Left lung (tissue), 10 donors: ENCODE results near the gene IP6K3. TPM values are rescaled to one million over a fixed set of nuclear protein-coding genes. Genes with fewer than 3 reads are reported as not detected.
A peak's percentile ranks its signal among the peaks of the same experiment; 100 is the strongest.

Source experiments
- ATAC-seq: fragments of 200-7000 bp; cut with Tn5 transposase; one replicate; pipeline ENCODE4 v1.9.1; 2020; ENCODE audit warnings: moderate library complexity
- DNase-seq, 4 donors: peaks; one replicate each; pipeline ENCODE4 v3.0.0-alpha.2; 2013 to 2020
- H3K27ac ChIP-seq, 2 donors: fragments of 200-600 bp; sonication (generic) in 1 of 2; one replicate each; pipeline versions ENCODE4 v1.5.0 to v1.8.0; 2020 to 2021
- H3K27me3 ChIP-seq, 2 donors: fragments of 200-600 bp; sonication (generic) in 1 of 2; one replicate each; pipeline versions ENCODE4 v1.5.0 to v1.8.0; 2020 to 2021
- H3K36me3 ChIP-seq, 2 donors: fragments of 200-600 bp; sonication (generic) in 1 of 2; one replicate each; pipeline versions ENCODE4 v1.5.0 to v1.8.0; 2020 to 2021
- H3K4me1 ChIP-seq, 2 donors: fragments of 200-600 bp; one replicate each; pipeline ENCODE4 v1.8.0; 2021
- H3K4me3 ChIP-seq, 2 donors: fragments of 200-600 bp; sonication (generic) in 1 of 2; one replicate each; pipeline versions ENCODE4 v1.5.0 to v1.8.0; 2020 to 2021; ENCODE audit warnings: mild to moderate bottlenecking in 1 of 2
- H3K9me3 ChIP-seq, 2 donors: fragments of 200-600 bp; sonication (generic) in 1 of 2; one replicate each; pipeline versions ENCODE4 v1.5.0 to v1.8.0; 2020 to 2021
- intact Hi-C, 2 donors: fragments of 100-400 bp; cut with DNase I; formaldehyde crosslinking; loops; one replicate each; pipeline versions ENCODE4 v1.11.2 to v1.14.2; 2022
- polyA plus RNA-seq, 6 donors: library from polyadenylated mRNA; unstranded; fragments of 120-200 nt; gene quantifications; one replicate each; pipeline ENCODE4 v1.2.1, GENCODE V29; 2013; ENCODE audit not compliant: insufficient read length in 6 of 6
- total RNA-seq, 2 donors: library from RNA; stranded (reverse); fragmentation: NEBNext Ultra II Directional; extraction: Animal tissue kit (Norgen Biotek cat#: 25700); gene quantifications; one replicate each; pipeline ENCODE4 v1.2.1, GENCODE V29; 2021
- TF ChIP-seq, protein P1 (sequence below), 2 donors: fragments of 200-600 bp; sonication (generic) in 1 of 2; IDR thresholded peaks; one replicate each; pipeline versions ENCODE4 v1.5.0 to v1.8.0; 2021; ENCODE audit warnings: antibody characterized with exemption in 2 of 2
- donor health status: DM: no; HTN: yes; CAD: no.
- donor health status: DM: no; HTN: no; CAD: no.

The IP6K3 gene
- total and polyA plus RNA-seq, 8 donors: 0.87 to 5.4 (median 3.3) TPM

DNA sequence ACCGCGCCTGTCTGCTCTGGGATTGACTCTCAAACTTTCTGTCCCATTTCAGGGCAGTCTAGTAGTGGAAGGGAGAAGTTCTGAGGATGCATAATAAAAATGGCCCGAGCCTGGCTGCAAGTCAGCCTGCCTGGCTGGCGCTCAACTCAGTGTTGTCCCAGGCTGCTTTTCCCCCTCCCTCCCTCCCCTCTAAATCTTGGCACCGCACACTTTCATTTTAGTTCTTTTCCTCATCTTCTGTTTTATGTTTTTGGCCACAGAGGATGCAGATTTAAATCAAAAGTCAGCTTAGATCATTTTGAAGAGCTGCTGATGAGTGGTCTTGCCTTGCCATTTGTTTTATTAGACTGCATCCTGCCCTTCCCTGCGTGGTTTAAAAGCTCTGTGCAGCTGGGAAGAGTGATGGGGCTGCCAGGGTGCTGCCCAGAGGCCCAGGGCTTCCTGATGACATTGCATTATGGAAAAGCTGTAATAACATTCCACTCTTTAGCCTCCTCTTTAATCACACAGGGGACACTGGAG lies 28.7 kb downstream of the IP6K3 start:
- H3K4me3 ChIP-seq: no peak overlapping the region
- peak in 2 of 4 donors; percentile 84 to 93 for DNase-seq

DNA sequence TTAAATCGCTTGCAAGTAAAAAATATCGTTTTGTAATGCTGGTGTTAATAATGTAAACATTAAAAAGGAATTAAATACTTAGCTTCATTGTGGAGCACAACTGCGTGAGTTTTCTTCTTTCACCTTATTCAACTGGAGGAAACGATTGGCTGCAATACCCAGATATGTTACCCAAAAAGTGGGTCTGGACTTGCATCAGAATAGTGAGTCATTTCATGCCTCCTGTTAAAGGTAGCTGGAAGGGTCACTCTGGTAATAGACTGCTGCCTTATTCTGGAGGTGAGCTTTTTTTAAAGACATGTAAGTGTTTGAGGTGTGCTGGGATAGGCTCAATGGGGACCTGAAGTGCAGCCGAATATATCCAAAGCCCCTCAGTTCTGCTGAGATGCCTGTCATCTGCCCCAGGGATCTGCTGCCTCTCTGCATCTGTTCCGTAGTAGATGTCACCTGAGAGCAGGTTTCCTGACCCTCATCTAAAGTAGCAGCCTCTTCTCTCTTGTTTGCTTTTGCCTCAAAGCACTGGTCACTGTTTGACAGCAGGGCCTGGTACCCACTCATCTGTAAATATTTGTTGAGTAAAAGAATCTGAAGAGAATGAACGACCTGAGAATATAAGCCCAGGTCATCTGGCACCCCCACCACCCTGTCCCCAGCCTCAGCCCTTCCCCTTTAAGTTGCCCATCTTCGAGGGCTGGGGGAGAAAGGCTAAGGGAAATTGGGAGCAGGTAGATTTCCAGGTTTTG lies 29.6 kb downstream of the IP6K3 start:
- H3K27ac ChIP-seq: peak overlapping the region; percentile 13 to 41
- ATAC-seq (peak; percentile 23), DNase-seq (no peak)
- no peaks in the 10 kb centered on the region for H3K36me3 ChIP-seq
- H3K27me3 ChIP-seq: peaks cover 0 to 3% of the 10 kb centered on the region in 2 donors
- H3K4me3 ChIP-seq: no peak overlapping the region
- intact Hi-C loops: no loop called here
- H3K9me3 ChIP-seq: no peaks in the 10 kb centered on the region
- peaks cover 10 to 13% of the 10 kb centered on the region in 2 donors for H3K4me1 ChIP-seq
- TF ChIP-seq, protein P1, sequence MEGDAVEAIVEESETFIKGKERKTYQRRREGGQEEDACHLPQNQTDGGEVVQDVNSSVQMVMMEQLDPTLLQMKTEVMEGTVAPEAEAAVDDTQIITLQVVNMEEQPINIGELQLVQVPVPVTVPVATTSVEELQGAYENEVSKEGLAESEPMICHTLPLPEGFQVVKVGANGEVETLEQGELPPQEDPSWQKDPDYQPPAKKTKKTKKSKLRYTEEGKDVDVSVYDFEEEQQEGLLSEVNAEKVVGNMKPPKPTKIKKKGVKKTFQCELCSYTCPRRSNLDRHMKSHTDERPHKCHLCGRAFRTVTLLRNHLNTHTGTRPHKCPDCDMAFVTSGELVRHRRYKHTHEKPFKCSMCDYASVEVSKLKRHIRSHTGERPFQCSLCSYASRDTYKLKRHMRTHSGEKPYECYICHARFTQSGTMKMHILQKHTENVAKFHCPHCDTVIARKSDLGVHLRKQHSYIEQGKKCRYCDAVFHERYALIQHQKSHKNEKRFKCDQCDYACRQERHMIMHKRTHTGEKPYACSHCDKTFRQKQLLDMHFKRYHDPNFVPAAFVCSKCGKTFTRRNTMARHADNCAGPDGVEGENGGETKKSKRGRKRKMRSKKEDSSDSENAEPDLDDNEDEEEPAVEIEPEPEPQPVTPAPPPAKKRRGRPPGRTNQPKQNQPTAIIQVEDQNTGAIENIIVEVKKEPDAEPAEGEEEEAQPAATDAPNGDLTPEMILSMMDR (IDR thresholded peaks at IDR 0.05): no peak

More for the DNA sequence above, 28.7 kb downstream of the IP6K3 start:
- Histone ChIP-seq H3K4me1 (peaks cover 10% of the 10 kb centered on the region in 2 donors), H3K36me3 (no peaks in the 10 kb centered on the region), H3K27me3 (peaks cover 0 to 6% of the 10 kb centered on the region in 2 donors), H3K27ac (peak overlapping the region; percentile 26 to 41), H3K9me3 (no peaks in the 10 kb centered on the region)
- no peak for ATAC-seq
- TF ChIP-seq, protein P1 (IDR thresholded peaks at IDR 0.05): no peak
- intact Hi-C loops: no loop called here

DNA sequence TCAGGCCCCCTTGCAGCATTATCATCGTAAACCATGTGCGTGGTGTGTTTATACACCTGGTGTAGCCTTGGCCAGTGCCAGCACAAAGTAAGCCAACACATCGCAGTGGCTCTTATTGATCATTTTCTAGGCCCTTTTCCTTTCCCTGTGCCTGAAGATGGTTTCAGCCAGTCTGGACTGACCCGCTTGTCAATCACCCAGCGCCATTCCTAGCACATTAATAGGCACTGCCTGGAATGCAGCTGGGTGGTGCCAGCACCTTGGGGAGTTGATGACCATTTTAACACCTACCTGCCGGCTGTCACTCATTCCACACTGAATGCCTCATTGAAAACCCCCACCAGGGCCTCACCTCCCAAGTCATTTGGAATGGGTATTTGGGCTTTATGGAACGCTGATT lies 30.3 kb downstream of the IP6K3 start:
- peak; percentile 8 for ATAC-seq
- H3K4me1 ChIP-seq: peaks cover 10 to 14% of the 10 kb centered on the region in 2 donors

DNA sequence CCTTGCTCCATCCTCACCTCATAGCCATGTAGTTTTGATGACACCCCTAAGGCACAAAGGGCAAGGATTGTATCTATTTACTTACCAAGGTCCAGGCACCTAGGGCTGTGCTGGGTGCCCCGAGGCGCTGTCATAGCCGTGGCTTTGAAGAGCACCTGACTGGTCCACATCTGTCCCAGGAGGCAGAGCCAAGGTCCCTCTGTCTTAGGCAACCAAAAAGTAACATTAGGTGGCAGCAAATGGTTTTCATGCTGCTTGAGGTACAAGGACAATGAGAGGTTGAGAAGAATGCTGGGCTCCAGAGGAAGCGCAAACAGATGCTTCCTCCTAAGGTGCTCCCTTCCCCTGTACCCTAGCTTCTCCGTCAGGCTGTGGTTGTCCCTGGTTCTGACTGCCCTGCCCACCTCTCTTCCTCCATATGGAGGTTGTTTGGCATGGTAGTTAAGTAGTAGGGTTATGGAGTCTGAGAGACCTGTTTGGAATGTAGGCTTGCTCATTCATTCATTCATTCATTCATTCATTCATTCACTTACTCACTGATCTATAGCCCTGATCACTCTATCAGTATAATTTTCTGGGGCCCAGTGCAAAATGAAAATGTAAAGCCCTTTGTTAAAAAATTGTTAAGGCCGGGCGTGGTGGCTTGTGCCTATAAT lies 32.2 kb downstream of the IP6K3 start:
- H3K36me3 ChIP-seq: no peaks in the 10 kb centered on the region
- peaks cover 23 to 28% of the 10 kb centered on the region in 2 donors for H3K4me1 ChIP-seq
- intact Hi-C loops: no loop called here
- H3K27me3 ChIP-seq: no peaks in the 10 kb centered on the region
- H3K9me3 ChIP-seq: no peaks in the 10 kb centered on the region
- no peak overlapping the region for H3K27ac ChIP-seq
- ATAC-seq (no peak), DNase-seq (no peak)
- no peak overlapping the region for H3K4me3 ChIP-seq
- TF ChIP-seq, protein P1 (IDR thresholded peaks at IDR 0.05): no peak

More for the DNA sequence above, 30.3 kb downstream of the IP6K3 start:
- Histone ChIP-seq H3K27me3 (no peaks in the 10 kb centered on the region), H3K9me3 (no peaks in the 10 kb centered on the region), H3K4me3 (no peak overlapping the region), H3K27ac (peak overlapping the region; percentile 6 to 13), H3K36me3 (no peaks in the 10 kb centered on the region)
- no peak for DNase-seq
- TF ChIP-seq, protein P1 (IDR thresholded peaks at IDR 0.05): no peak
- intact Hi-C loops: no loop called here

DNA sequence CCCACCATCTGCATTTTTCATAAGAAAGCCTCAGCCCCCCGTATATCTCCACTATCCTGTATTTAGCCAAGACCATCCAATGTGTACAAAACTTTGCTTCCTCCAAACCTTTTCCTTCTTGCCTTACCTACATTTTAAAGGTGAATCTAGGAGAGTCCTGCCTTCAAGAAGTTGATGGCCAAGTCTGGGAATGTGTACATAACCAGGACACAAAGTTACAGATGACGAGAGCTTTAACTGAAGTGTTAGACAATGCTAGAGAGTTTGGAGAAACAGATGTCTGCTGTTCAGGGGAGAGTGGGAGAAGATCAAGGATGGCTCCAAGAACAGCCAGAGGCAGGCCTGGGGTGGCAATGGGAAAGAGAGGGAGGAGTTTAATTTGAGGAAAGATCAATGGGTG lies 32.9 kb downstream of the IP6K3 start:
- no peak for DNase-seq
- no peak for ATAC-seq
- TF ChIP-seq, protein P1 (IDR thresholded peaks at IDR 0.05): no peak
- H3K4me1 ChIP-seq: peaks cover 23 to 26% of the 10 kb centered on the region in 2 donors
- peaks cover 0 to 3% of the 10 kb centered on the region in 2 donors for H3K36me3 ChIP-seq
- H3K27ac ChIP-seq: no peak overlapping the region
- no peaks in the 10 kb centered on the region for H3K9me3 ChIP-seq
- H3K27me3 ChIP-seq: no peaks in the 10 kb centered on the region
- intact Hi-C loops: no loop called here
- H3K4me3 ChIP-seq: no peak overlapping the region
